Activated T-helper 17 cell treated with anti-CD3 and anti-CD28 coated beads, Interleukin-2, amount 50 U/mL, for 72 hours (primary cell): ENCODE measurements around the gene TBX1. TPM values are rescaled to one million over a fixed set of nuclear protein-coding genes. Genes with fewer than 3 reads are reported as not detected.

Source experiments
- ATAC-seq: fragments of 150-1000 bp; cut with Tn5 transposase; replicated peaks from 2 replicates; pipeline ENCODE4 v1.10.0; 2021; ENCODE audit warnings: mild to moderate bottlenecking, moderate library complexity
- H3K27ac Mint-ChIP-seq: one replicate; pipeline ENCODE4 v1.8.0; 2022; ENCODE audit warnings: mixed read lengths
- H3K27me3 Mint-ChIP-seq: one replicate; pipeline ENCODE4 v1.8.0; 2022; ENCODE audit warnings: mixed read lengths
- H3K36me3 Mint-ChIP-seq: one replicate; pipeline ENCODE4 v1.8.0; 2022; ENCODE audit warnings: low read depth, mild to moderate bottlenecking, mixed read lengths
- H3K4me1 Mint-ChIP-seq: one replicate; pipeline ENCODE4 v1.8.0; 2022; ENCODE audit warnings: mixed read lengths
- H3K4me3 Mint-ChIP-seq: one replicate; pipeline ENCODE4 v1.8.0; 2022; ENCODE audit warnings: mild to moderate bottlenecking, mixed read lengths
- H3K9me3 Mint-ChIP-seq: one replicate; pipeline ENCODE4 v1.8.0; 2022; ENCODE audit warnings: mixed read lengths
- total RNA-seq, 2 donors: library from RNA; stranded (reverse); gene quantifications; one replicate each; pipeline ENCODE4 v1.2.3, GENCODE V29; 2022

The TBX1 gene
- total RNA-seq, 2 donors from 2014 or later = not detected

- no peak for ATAC-seq
These were observed 1.0 kb upstream of the TBX1 start for GRCh38 chr22:19759427-19760057.

GRCh38 chr22:19760951-19761724 lies 560 bp downstream of the TBX1 start:
- H3K27ac Mint-ChIP-seq = no peak overlapping the region
- H3K27me3 Mint-ChIP-seq = peaks cover 39% of the 10 kb centered on the region
- peaks cover 9% of the 10 kb centered on the region for H3K36me3 Mint-ChIP-seq
- peaks cover 12% of the 10 kb centered on the region for H3K4me1 Mint-ChIP-seq
- no peaks in the 10 kb centered on the region for H3K9me3 Mint-ChIP-seq
- H3K4me3 Mint-ChIP-seq = peak overlapping the region; percentile 56
- ATAC-seq = no peak

More at GRCh38 chr22:19759427-19760057, 1.0 kb upstream of the TBX1 start:
- Mint-ChIP-seq H3K9me3 (no peaks in the 10 kb centered on the region), H3K27me3 (peaks cover 41% of the 10 kb centered on the region), H3K27ac (peak overlapping the region; percentile 33), H3K4me1 (peaks cover 12% of the 10 kb centered on the region), H3K36me3 (peaks cover 9% of the 10 kb centered on the region), H3K4me3 (peak overlapping the region; percentile 82)

DNA sequence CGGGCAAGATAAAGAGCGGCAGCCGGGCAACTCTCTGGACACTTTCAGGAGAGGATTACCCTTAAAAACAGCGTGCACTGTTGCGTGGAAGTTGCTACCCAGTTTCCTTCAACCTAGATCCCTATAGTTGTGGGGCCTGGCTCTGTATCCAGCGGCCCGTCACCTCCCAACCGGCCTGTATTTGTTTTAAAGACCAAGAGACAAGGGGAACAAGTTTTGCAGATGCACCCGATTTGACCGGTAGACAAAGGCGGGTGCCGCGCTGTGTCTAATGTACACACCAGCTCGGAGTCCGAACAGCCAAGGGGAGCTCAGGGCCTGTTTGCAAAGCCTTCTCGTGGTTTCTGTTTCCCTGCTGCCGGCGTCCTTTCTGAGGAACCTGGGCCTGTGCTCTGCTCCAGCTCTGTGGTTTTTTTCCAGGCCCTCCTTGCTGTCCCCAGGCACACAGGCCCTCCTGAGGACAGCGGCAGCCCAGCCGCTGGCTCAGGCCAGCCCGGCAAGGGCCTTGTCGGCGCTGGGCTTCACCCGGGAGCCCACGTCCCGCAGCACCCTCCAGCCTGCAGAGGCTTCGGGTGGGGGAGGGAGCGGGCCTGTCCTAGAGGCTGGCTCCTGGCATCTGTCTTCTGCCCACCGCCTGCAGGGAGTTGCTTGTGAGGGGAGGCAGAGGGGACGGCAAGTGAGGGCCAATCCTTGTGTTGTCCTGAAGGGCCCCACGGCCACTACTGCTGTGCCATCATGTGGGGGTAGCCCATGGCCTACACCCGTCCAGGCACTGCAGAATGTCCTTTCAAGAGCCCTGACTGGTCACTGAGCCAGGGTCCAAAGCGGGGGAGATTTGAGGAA lies 1.4 kb downstream of the TBX1 start:
- no peak for ATAC-seq
- Mint-ChIP-seq H3K27me3 (peaks cover 36% of the 10 kb centered on the region), H3K36me3 (peaks cover 9% of the 10 kb centered on the region), H3K9me3 (no peaks in the 10 kb centered on the region), H3K27ac (no peak overlapping the region), H3K4me3 (peak overlapping the region; percentile 56), H3K4me1 (peaks cover 12% of the 10 kb centered on the region)

DNA sequence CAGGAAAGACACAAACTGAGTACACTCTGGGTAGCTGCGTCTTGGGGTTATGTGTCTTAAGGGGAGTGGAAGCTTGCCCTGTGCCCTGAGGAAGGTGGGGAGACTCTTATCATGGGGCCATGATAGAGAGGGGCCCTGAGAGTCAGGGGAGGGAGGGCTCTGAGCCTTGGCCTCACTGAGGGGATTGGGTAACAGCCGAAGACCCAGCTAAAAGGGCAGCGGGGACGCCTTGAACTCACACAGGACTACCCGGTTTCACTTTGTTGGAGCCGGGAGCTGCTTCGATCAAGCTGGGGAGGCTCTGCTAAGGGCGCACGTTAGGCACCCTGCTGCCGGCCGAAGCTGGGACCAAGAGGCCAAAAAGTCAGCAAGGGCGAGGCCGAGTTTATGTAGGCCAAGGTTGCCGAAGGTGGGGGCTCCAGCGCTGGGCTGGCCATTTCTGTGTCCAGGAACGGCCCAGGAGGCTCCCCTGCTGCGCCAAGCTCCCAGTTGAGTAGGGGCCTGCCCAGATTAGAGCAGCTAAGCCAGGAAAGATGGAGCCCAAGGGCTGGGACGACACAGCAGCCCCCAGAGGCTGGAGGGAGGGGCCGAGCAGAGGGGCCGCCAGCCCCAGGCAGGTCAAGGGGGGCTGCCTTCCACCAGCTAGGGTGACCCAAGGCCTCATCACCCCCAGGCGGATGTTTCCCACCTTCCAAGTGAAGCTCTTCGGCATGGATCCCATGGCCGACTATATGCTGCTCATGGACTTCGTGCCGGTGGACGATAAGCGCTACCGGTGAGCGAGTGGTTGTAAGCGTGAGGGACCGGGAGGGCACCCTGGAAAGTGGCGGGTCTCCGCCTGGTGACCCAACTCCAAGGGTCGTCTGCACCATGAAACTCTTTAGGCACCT lies 2.2 kb downstream of the TBX1 start:
- H3K27me3 Mint-ChIP-seq = peaks cover 35% of the 10 kb centered on the region

GRCh38 chr22:19763458-19764298 lies 3.1 kb downstream of the TBX1 start:
- no peak for ATAC-seq
- Mint-ChIP-seq H3K4me1 (peaks cover 12% of the 10 kb centered on the region), H3K27ac (no peak overlapping the region), H3K4me3 (no peak overlapping the region), H3K36me3 (peaks cover 9% of the 10 kb centered on the region), H3K27me3 (peaks cover 31% of the 10 kb centered on the region), H3K9me3 (no peaks in the 10 kb centered on the region)

More for the DNA sequence above, 2.2 kb downstream of the TBX1 start:
- no peak for ATAC-seq
- Mint-ChIP-seq H3K4me3 (no peak overlapping the region), H3K9me3 (no peaks in the 10 kb centered on the region), H3K36me3 (peaks cover 9% of the 10 kb centered on the region), H3K4me1 (peaks cover 12% of the 10 kb centered on the region), H3K27ac (no peak overlapping the region)

DNA sequence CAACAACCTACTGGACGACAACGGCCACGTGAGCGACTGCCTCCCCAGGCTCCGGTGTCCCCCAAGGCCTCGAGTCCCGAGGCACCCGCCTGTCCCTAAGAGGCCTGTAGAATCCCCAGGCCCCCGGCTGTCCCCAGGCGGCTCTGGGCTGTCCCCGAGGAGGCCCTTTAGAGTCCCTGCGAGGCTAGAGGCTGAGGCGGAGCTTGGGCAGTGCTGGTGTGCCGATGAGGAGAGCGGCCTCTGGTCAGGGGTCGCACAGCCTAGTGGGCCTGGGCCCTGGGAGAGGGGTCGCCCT lies 3.7 kb downstream of the TBX1 start:
- H3K27me3 Mint-ChIP-seq = peaks cover 33% of the 10 kb centered on the region
- peaks cover 12% of the 10 kb centered on the region for H3K4me1 Mint-ChIP-seq
- H3K9me3 Mint-ChIP-seq = no peaks in the 10 kb centered on the region
- no peak overlapping the region for H3K27ac Mint-ChIP-seq
- H3K36me3 Mint-ChIP-seq = peaks cover 9% of the 10 kb centered on the region
- H3K4me3 Mint-ChIP-seq = no peak overlapping the region
- no peak for ATAC-seq

GRCh38 chr22:19764636-19765476 lies 4.3 kb downstream of the TBX1 start:
- Mint-ChIP-seq H3K27me3 (peaks cover 34% of the 10 kb centered on the region), H3K27ac (no peak overlapping the region), H3K4me1 (peaks cover 6% of the 10 kb centered on the region), H3K4me3 (peak overlapping the region; percentile 23), H3K36me3 (peaks cover 6% of the 10 kb centered on the region), H3K9me3 (no peaks in the 10 kb centered on the region)
- ATAC-seq = no peak

- Mint-ChIP-seq H3K4me1 (no peaks in the 10 kb centered on the region), H3K27me3 (peaks cover 33% of the 10 kb centered on the region), H3K9me3 (no peaks in the 10 kb centered on the region), H3K36me3 (no peaks in the 10 kb centered on the region), H3K4me3 (peak overlapping the region; percentile 17), H3K27ac (no peak overlapping the region)
- ATAC-seq = no peak
These were observed 5.1 kb downstream of the TBX1 start for GRCh38 chr22:19765477-19766239.

- no peak for ATAC-seq
- H3K27me3 Mint-ChIP-seq = peaks cover 33% of the 10 kb centered on the region
- H3K36me3 Mint-ChIP-seq = no peaks in the 10 kb centered on the region
- H3K27ac Mint-ChIP-seq = no peak overlapping the region
- H3K4me1 Mint-ChIP-seq = no peaks in the 10 kb centered on the region
- H3K4me3 Mint-ChIP-seq = no peak overlapping the region
- no peaks in the 10 kb centered on the region for H3K9me3 Mint-ChIP-seq
These were observed 5.6 kb downstream of the TBX1 start for GRCh38 chr22:19766240-19766510.

- peak; percentile 55 for ATAC-seq
- Mint-ChIP-seq H3K36me3 (no peaks in the 10 kb centered on the region), H3K27ac (no peak overlapping the region), H3K27me3 (peaks cover 32% of the 10 kb centered on the region), H3K4me3 (peak overlapping the region; percentile 21), H3K9me3 (no peaks in the 10 kb centered on the region), H3K4me1 (no peaks in the 10 kb centered on the region)
These were observed 6.2 kb downstream of the TBX1 start for GRCh38 chr22:19766511-19767426.

- Mint-ChIP-seq H3K27me3 (peaks cover 33% of the 10 kb centered on the region), H3K4me3 (peak overlapping the region; percentile 21), H3K36me3 (no peaks in the 10 kb centered on the region), H3K9me3 (no peaks in the 10 kb centered on the region), H3K4me1 (no peaks in the 10 kb centered on the region), H3K27ac (no peak overlapping the region)
- peak; percentile 16 for ATAC-seq
These were observed 7.1 kb downstream of the TBX1 start for GRCh38 chr22:19767427-19768341.
